ENCODE results near the gene CBLB.

- TF ChIP-seq ZNF521 (tag by site-specific recombination; IDR thresholded peaks at IDR 0.05): no peak
- no peak for TF ChIP-seq ZNF26 (tag by site-specific recombination; IDR thresholded peaks at IDR 0.05)
- no peak for TF ChIP-seq ZBTB7A (tag by site-specific recombination; IDR thresholded peaks at IDR 0.05; ENCODE audit: low read depth)
Observed at GRCh38 chr3:105801397-105801796, 67.4 kb downstream of the CBLB start.

All from HEK293 (cell line).